Stomach smooth muscle (tissue), 2 donors: Measurements from ENCODE around the gene NPTX1.

Source experiments
- H3K27ac ChIP-seq: one replicate; pipeline ENCODE4 v1.7.0; 2013; ENCODE audit warnings: mild to moderate bottlenecking, low read length, inconsistent platforms
- H3K27me3 ChIP-seq, 2 donors: one replicate each; pipeline ENCODE4 v1.7.0; 2013; ENCODE audit warnings: low read length in 2 of 2; ENCODE audit not compliant: insufficient read depth in 2 of 2, control insufficient read depth in 1 of 2
- H3K36me3 ChIP-seq, 2 donors: one replicate each; pipeline ENCODE4 v1.7.0; 2013; ENCODE audit warnings: low read length in 2 of 2; ENCODE audit not compliant: control insufficient read depth in 2 of 2, insufficient read depth in 2 of 2
- H3K4me1 ChIP-seq: one replicate; pipeline ENCODE4 v1.7.0; 2013; ENCODE audit warnings: low read length; ENCODE audit not compliant: control insufficient read depth, insufficient read depth
- H3K4me3 ChIP-seq, 2 donors: one replicate each; pipeline ENCODE4 v1.7.0; 2013; ENCODE audit warnings: low read length in 2 of 2
- H3K9ac ChIP-seq, 2 donors: one replicate each; pipeline ENCODE4 v1.7.0; 2013; ENCODE audit warnings: low read length in 2 of 2, mild to moderate bottlenecking in 1 of 2
- H3K9me3 ChIP-seq, 2 donors: one replicate each; pipeline ENCODE4 v1.7.0; 2013; ENCODE audit warnings: low read length in 2 of 2; ENCODE audit not compliant: control insufficient read depth in 2 of 2
- donor health status: healthy.
- donor health status: Pancreatic carcinoma.

NPTX1 gene

DNA sequence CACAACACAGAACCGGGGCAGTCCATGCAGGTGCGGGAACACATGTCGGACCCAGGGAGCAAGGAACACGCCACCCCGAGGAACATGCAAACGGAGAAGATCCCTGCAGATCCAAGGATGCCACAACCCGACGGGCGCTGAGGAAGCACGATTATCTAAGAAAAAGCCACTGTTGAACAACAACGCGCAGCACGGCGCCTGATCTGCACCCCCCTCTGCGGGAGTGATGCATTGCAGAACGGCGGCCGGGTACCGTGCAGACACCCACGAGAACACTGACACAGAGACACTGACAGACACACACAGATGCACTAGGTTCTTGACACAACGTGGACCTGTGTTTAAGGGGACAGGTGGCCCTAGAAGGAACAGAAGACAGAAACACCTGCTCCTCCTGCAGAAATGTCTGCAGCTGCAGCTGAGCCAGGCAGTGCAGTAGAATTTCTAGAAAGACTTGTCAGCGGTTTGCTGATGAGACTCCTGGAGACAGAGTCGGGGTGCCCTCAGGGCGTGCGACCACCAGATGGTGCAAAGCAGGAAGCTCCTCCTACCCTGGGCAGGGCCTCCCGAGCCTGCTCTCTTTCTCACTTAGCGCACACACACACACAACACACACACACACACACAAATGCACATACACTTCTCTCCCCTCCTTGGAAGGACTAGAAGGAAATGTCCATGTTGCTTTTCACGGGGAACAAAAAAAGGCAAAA lies 7.5 kb downstream of the NPTX1 start:
- peaks cover 9% of the 10 kb centered on the region for H3K4me1 ChIP-seq
- no peak overlapping the region for H3K4me3 ChIP-seq
- no peaks in the 10 kb centered on the region for H3K9me3 ChIP-seq
- H3K36me3 ChIP-seq: peaks cover 11 to 19% of the 10 kb centered on the region in 2 donors
- peaks cover 0 to 6% of the 10 kb centered on the region in 2 donors for H3K27me3 ChIP-seq
- H3K27ac ChIP-seq: no peak overlapping the region
- H3K9ac ChIP-seq: no peak overlapping the region

GRCh38 chr17:80468242-80468641 lies 8.2 kb downstream of the NPTX1 start:
- Histone ChIP-seq H3K4me3 (no peak overlapping the region), H3K27ac (no peak overlapping the region), H3K4me1 (peaks cover 2% of the 10 kb centered on the region), H3K9ac (no peak overlapping the region), H3K27me3 (peaks cover 0 to 3% of the 10 kb centered on the region in 2 donors), H3K9me3 (no peaks in the 10 kb centered on the region), H3K36me3 (peaks cover 11 to 17% of the 10 kb centered on the region in 2 donors)

- H3K27me3 ChIP-seq: peaks cover 0 to 3% of the 10 kb centered on the region in 2 donors
Observed at GRCh38 chr17:80466188-80466705, 10.2 kb downstream of the NPTX1 start.

DNA sequence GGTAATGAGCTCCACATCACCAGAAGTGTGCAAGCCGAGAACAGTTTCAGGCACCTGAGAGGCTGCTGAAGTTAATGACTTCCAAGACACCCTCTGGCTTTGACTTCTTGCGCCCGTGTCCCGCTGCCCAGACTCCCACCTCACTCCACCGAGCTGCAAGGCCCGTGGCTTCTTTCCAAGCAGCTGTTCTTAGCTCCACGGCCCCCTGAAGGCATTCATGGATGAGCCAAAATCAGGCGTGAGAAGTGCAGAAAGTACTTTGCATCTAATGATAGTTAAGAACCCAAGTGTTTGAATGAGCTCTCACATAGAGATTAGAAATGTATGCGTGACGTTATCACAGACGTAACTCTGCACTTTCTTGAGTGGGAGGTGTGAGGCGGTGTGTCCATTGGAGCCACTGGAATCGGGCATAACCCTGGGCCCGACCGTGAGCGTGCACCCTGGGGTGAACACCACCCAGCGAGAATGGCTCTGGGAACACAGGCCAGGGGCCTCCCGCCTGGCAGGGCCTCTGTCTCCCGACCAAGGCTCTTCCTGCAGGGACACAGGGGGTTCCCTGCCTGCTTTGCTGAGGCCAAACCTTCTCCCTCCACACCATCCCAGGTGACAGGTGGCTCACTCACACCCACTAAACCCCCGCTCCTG lies 11.0 kb downstream of the NPTX1 start:
- Histone ChIP-seq H3K4me1 (peaks cover 18% of the 10 kb centered on the region), H3K27me3 (peaks cover 0 to 3% of the 10 kb centered on the region in 2 donors), H3K9me3 (no peaks in the 10 kb centered on the region)

More at GRCh38 chr17:80466188-80466705, 10.2 kb downstream of the NPTX1 start:
- H3K9ac ChIP-seq: no peak overlapping the region
- H3K9me3 ChIP-seq: no peaks in the 10 kb centered on the region
- no peak overlapping the region for H3K4me3 ChIP-seq
- no peak overlapping the region for H3K27ac ChIP-seq
- peaks cover 7% of the 10 kb centered on the region in 2 donors for H3K36me3 ChIP-seq
- peaks cover 10% of the 10 kb centered on the region for H3K4me1 ChIP-seq

GRCh38 chr17:80464486-80464885 lies 11.9 kb downstream of the NPTX1 start:
- Histone ChIP-seq H3K36me3 (peaks cover 4 to 7% of the 10 kb centered on the region in 2 donors), H3K4me3 (no peak overlapping the region), H3K9ac (no peak overlapping the region), H3K27ac (no peak overlapping the region), H3K9me3 (no peaks in the 10 kb centered on the region), H3K27me3 (peaks cover 0 to 3% of the 10 kb centered on the region in 2 donors), H3K4me1 (peaks cover 23% of the 10 kb centered on the region)

More for the DNA sequence above, 11.0 kb downstream of the NPTX1 start:
- peaks cover 6 to 7% of the 10 kb centered on the region in 2 donors for H3K36me3 ChIP-seq
- H3K4me3 ChIP-seq: no peak overlapping the region
- no peak overlapping the region for H3K27ac ChIP-seq
- H3K9ac ChIP-seq: no peak overlapping the region

DNA sequence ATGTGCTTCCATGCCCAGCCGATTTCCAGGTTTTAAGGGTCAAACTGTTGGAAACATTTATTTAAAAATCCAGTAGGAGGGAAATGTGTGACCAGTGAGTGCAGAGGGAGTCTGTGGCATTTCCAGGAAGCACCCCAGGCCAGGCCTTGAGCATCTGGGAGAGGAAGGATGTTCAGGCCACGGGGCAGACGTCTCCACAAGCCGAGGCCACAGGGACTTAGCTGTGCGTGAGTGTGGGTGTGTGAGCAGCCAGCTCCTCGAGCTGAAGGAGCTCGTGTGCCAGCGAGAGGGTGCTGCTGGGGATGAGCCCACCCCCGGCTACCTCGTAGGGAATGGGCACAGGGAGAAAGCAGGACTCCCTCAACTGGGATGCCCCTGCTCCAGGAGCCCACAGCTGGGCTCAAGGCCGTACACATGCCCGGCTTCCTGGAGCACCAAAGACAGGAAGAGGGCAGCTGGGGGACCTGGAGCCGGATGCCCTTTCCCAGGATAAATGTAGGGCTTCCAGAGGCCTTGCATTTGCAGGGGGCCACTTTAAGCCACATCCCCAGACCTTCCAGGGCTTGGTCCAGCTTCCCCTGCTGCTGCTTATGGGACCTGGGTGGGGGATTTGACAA lies 12.5 kb downstream of the NPTX1 start:
- H3K27me3 ChIP-seq: peaks cover 0 to 3% of the 10 kb centered on the region in 2 donors
- no peaks in the 10 kb centered on the region for H3K9me3 ChIP-seq
- no peak overlapping the region for H3K27ac ChIP-seq
- H3K4me1 ChIP-seq: peaks cover 25% of the 10 kb centered on the region
- no peak overlapping the region for H3K4me3 ChIP-seq
- no peak overlapping the region for H3K9ac ChIP-seq
- peaks cover under 1 to 3% of the 10 kb centered on the region in 2 donors for H3K36me3 ChIP-seq

DNA sequence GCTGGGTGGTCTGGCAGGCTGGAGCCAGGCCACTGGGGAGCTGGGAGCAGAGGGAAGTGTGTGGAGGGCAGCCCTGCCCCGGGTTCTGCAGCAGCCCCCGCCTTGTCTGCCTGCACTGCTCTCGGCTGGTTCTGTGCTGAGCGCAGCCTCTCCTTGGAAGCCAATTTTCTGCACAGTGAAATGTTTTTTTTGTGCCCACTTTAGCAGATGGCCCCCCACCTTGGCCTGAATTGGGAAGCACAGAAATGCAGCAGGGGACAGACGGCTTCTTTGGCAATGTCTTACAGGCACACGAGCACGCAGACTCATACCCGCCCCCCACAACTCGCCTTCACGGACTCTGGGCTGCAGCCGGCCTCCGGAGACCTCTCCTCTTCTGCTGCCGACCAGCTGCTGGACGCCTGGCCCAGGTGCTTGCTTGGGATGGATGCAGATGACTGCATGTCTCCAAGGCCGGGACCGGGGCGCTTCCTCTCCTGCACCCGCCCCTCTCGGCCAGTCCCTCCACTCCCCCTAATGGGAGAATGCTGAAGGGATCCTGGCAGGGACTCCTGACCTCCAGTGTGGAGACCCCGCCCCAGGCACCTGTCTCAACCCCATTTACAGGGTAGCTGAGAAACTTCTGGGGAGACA lies 14.8 kb downstream of the NPTX1 start:
- Histone ChIP-seq H3K9ac (no peak overlapping the region), H3K36me3 (no peaks in the 10 kb centered on the region), H3K27me3 (no peaks in the 10 kb centered on the region), H3K9me3 (no peaks in the 10 kb centered on the region), H3K4me3 (no peak overlapping the region), H3K4me1 (peaks cover 37% of the 10 kb centered on the region), H3K27ac (peak overlapping the region; percentile 64)

- H3K27me3 ChIP-seq: no peaks in the 10 kb centered on the region
- H3K27ac ChIP-seq: peak overlapping the region; percentile 64
- H3K9ac ChIP-seq: no peak overlapping the region
- no peaks in the 10 kb centered on the region for H3K36me3 ChIP-seq
- peaks cover 49% of the 10 kb centered on the region for H3K4me1 ChIP-seq
- no peaks in the 10 kb centered on the region for H3K9me3 ChIP-seq
- peak overlapping the region in 1 of 2 donors; percentile 52 for H3K4me3 ChIP-seq
Observed at GRCh38 chr17:80460429-80460834, 16.0 kb downstream of the NPTX1 start.

DNA sequence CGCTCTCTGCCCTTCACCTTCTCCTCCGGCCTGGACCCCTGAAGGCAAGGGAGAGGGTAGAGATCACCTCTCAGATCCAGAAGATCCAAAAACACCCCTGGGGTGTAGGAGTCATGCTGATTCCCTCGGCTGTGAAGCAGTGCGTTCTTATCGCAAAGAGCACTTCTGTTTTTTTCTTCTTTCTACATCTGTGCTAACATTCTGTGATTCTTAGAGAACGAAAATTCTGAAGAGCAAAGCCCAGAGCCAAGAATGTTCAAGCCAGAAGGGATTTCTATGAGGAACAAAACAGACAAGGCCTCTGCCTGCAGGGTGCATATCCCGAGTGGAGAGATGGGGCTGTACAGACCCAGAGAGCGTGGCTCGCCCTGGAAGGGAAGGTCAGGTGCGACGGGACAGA lies 17.2 kb downstream of the NPTX1 start:
- Histone ChIP-seq H3K9ac (peak overlapping the region in 1 of 2 donors; percentile 13), H3K4me3 (no peak overlapping the region), H3K36me3 (no peaks in the 10 kb centered on the region), H3K9me3 (no peaks in the 10 kb centered on the region), H3K27ac (no peak overlapping the region), H3K4me1 (peaks cover 54% of the 10 kb centered on the region), H3K27me3 (no peaks in the 10 kb centered on the region)

GRCh38 chr17:80458016-80458415 lies 18.4 kb downstream of the NPTX1 start:
- H3K9ac ChIP-seq: peak overlapping the region in 1 of 2 donors; percentile 23
- H3K4me1 ChIP-seq: peaks cover 62% of the 10 kb centered on the region
- H3K27me3 ChIP-seq: no peaks in the 10 kb centered on the region
- H3K9me3 ChIP-seq: no peaks in the 10 kb centered on the region
- no peak overlapping the region for H3K27ac ChIP-seq
- H3K4me3 ChIP-seq: no peak overlapping the region
- H3K36me3 ChIP-seq: no peaks in the 10 kb centered on the region
